Esophagus mucosa (tissue), 1 donor: Measurements from ENCODE around the gene CD84. TPM values are rescaled to one million over a fixed set of nuclear protein-coding genes. Genes with fewer than 3 reads are reported as not detected.
"Not testable (repeated sequence)": the region's sequence is repeated elsewhere in the genome, so short reads cannot be mapped to it uniquely, and the experiment has no call there.

ENCODE experiments used
- ATAC-seq: fragments of 200-7000 bp; cut with Tn5 transposase; one replicate; pipeline ENCODE4 v1.9.1; 2020
- total RNA-seq: library from RNA; stranded (reverse); gene quantifications from one replicate; pipeline ENCODE4 v1.2.4, GENCODE V29; 2023
- donor health status: DM: yes; HTN: yes; CAD: no.

Gene CD84
- total RNA-seq, 1 donor from 2014 or later: 1.2 TPM

- no peak for ATAC-seq
Observed at GRCh38 chr1:160608941-160609340, 29.6 kb upstream of the CD84 start.

GRCh38 chr1:160608514-160608913, 29.2 kb upstream of the CD84 start:
- no peak for ATAC-seq

GRCh38 chr1:160608057-160608456, 28.8 kb upstream of the CD84 start:
- ATAC-seq: no peak

- no peak for ATAC-seq
Observed at GRCh38 chr1:160607672-160608032, 28.4 kb upstream of the CD84 start.

GRCh38 chr1:160607011-160607671, 27.8 kb upstream of the CD84 start:
- peak; percentile 98 for ATAC-seq

GRCh38 chr1:160606611-160607010, 27.3 kb upstream of the CD84 start:
- ATAC-seq: no peak

GRCh38 chr1:160605792-160606479, 26.6 kb upstream of the CD84 start:
- no peak for ATAC-seq

- no peak for ATAC-seq
Observed at GRCh38 chr1:160605205-160605604, 25.9 kb upstream of the CD84 start.

- ATAC-seq: no peak
Observed at GRCh38 chr1:160597705-160598104, 18.4 kb upstream of the CD84 start.

GRCh38 chr1:160597051-160597450, 17.8 kb upstream of the CD84 start:
- no peak for ATAC-seq

- ATAC-seq: no peak
Observed at GRCh38 chr1:160590488-160590887, 11.2 kb upstream of the CD84 start.

- no peak for ATAC-seq
Observed at GRCh38 chr1:160588468-160588867, 9.2 kb upstream of the CD84 start.

- ATAC-seq: no peak
Observed at GRCh38 chr1:160584784-160585183, 5.5 kb upstream of the CD84 start.

GRCh38 chr1:160582976-160583375, 3.7 kb upstream of the CD84 start:
- ATAC-seq: not testable (repeated sequence)

GRCh38 chr1:160581961-160582360, 2.7 kb upstream of the CD84 start:
- ATAC-seq: no peak

GRCh38 chr1:160580221-160580812, 1.0 kb upstream of the CD84 start:
- ATAC-seq: no peak

- no peak for ATAC-seq
Observed at GRCh38 chr1:160578525-160579191, 638 bp downstream of the CD84 start.

- no peak for ATAC-seq
Observed at GRCh38 chr1:160578175-160578524, 1.1 kb downstream of the CD84 start.

GRCh38 chr1:160577671-160578070, 1.6 kb downstream of the CD84 start:
- ATAC-seq: no peak

GRCh38 chr1:160576884-160577283, 2.4 kb downstream of the CD84 start:
- no peak for ATAC-seq

- ATAC-seq: no peak
Observed at GRCh38 chr1:160576390-160576789, 2.9 kb downstream of the CD84 start.

- peak; percentile 11 for ATAC-seq
Observed at GRCh38 chr1:160575112-160575664, 4.1 kb downstream of the CD84 start.

- ATAC-seq: no peak
Observed at GRCh38 chr1:160570840-160571239, 8.5 kb downstream of the CD84 start.
